ENCODE results near the gene CPVL. TPM values are rescaled to one million over a fixed set of nuclear protein-coding genes. Genes with fewer than 3 reads are reported as not detected.

Gene CPVL
- total RNA-seq, 1 experiment from 2014 or later = 72.3 TPM

GRCh38 chr7:28986028-28986764, 160.1 kb downstream of the CPVL start:
- peak overlapping the region; percentile 26 for H3K27ac ChIP-seq (ENCODE audit: low read depth, low read length, poor library complexity, severe bottlenecking)

GRCh38 chr7:28984631-28985030, 161.7 kb downstream of the CPVL start:
- Histone ChIP-seq H3K4me1 (ENCODE audit: insufficient read depth, low read length, poor library complexity, severe bottlenecking) (peaks cover 96% of the 10 kb centered on the region), H3K27ac (ENCODE audit: low read depth, low read length, poor library complexity, severe bottlenecking) (peak overlapping the region; percentile 79), H3K27me3 (replicated peaks; ENCODE audit: insufficient read depth, low read depth, low read length, poor library complexity) (no peaks in the 10 kb centered on the region), H3K36me3 (ENCODE audit: insufficient read depth, low read length, poor library complexity, severe bottlenecking) (no peaks in the 10 kb centered on the region), H3K4me3 (ENCODE audit: low read depth, low read length, poor library complexity, severe bottlenecking) (no peak overlapping the region), H3K9me3 (ENCODE audit: low read depth, low read length, poor library complexity, severe bottlenecking) (no peaks in the 10 kb centered on the region)
- POLR2A ChIA-PET (ENCODE audit: low non-redundant PET) = no interaction called here
- no TSS peak for BruUV-seq (replicated peaks)
- CTCF ChIA-PET = no interaction called here
- intact Hi-C loops (cut with micrococcal nuclease; ENCODE audit: unreplicated experiment) = no loop called here
- no peak for TF ChIP-seq EZH2 (IDR thresholded peaks at IDR 0.05; ENCODE audit: borderline replicate concordance, low read depth, low read length, poor library complexity, severe bottlenecking)
- TF ChIP-seq CTCF (conservative IDR thresholded peaks at IDR 0.05; ENCODE audit: low read depth, low read length) = no peak
- peak; percentile 90 for DNase-seq (ENCODE audit: low spot score)

More at GRCh38 chr7:28986028-28986764, 160.1 kb downstream of the CPVL start:
- Histone ChIP-seq H3K9me3 (ENCODE audit: low read depth, low read length, poor library complexity, severe bottlenecking) (no peaks in the 10 kb centered on the region), H3K4me1 (ENCODE audit: insufficient read depth, low read length, poor library complexity, severe bottlenecking) (peaks cover 96% of the 10 kb centered on the region), H3K27me3 (replicated peaks; ENCODE audit: insufficient read depth, low read depth, low read length, poor library complexity) (no peaks in the 10 kb centered on the region), H3K4me3 (ENCODE audit: low read depth, low read length, poor library complexity, severe bottlenecking) (no peak overlapping the region), H3K36me3 (ENCODE audit: insufficient read depth, low read length, poor library complexity, severe bottlenecking) (no peaks in the 10 kb centered on the region)
- no TSS peak for BruUV-seq (replicated peaks)
- no peak for DNase-seq (ENCODE audit: low spot score)
- ChIA-PET POLR2A (ENCODE audit: low non-redundant PET) (no interaction called here), CTCF (no interaction called here)
- intact Hi-C loops (cut with micrococcal nuclease; ENCODE audit: unreplicated experiment) = no loop called here
- TF ChIP-seq CTCF (conservative IDR thresholded peaks at IDR 0.05; ENCODE audit: low read depth, low read length) (no peak), EZH2 (IDR thresholded peaks at IDR 0.05; ENCODE audit: borderline replicate concordance, low read depth, low read length, poor library complexity, severe bottlenecking) (no peak)

GRCh38 chr7:28984217-28984616, 162.1 kb downstream of the CPVL start:
- DNase-seq (ENCODE audit: low spot score) = no peak
- BruUV-seq (replicated peaks) = no TSS peak
- Histone ChIP-seq H3K9me3 (ENCODE audit: low read depth, low read length, poor library complexity, severe bottlenecking) (no peaks in the 10 kb centered on the region), H3K4me3 (ENCODE audit: low read depth, low read length, poor library complexity, severe bottlenecking) (no peak overlapping the region), H3K4me1 (ENCODE audit: insufficient read depth, low read length, poor library complexity, severe bottlenecking) (peaks cover 96% of the 10 kb centered on the region), H3K27me3 (replicated peaks; ENCODE audit: insufficient read depth, low read depth, low read length, poor library complexity) (no peaks in the 10 kb centered on the region), H3K36me3 (ENCODE audit: insufficient read depth, low read length, poor library complexity, severe bottlenecking) (no peaks in the 10 kb centered on the region), H3K27ac (ENCODE audit: low read depth, low read length, poor library complexity, severe bottlenecking) (peak overlapping the region; percentile 79)
- TF ChIP-seq EZH2 (IDR thresholded peaks at IDR 0.05; ENCODE audit: borderline replicate concordance, low read depth, low read length, poor library complexity, severe bottlenecking) (no peak), CTCF (conservative IDR thresholded peaks at IDR 0.05; ENCODE audit: low read depth, low read length) (no peak)
- POLR2A ChIA-PET (ENCODE audit: low non-redundant PET) = no interaction called here
- CTCF ChIA-PET = no interaction called here
- intact Hi-C loops (cut with micrococcal nuclease; ENCODE audit: unreplicated experiment) = no loop called here
